C4-2B (cell line): ENCODE data around the gene PEMT.

Source experiments
- CTCF ChIP-seq: fragments of 450-650 bp; conservative IDR thresholded peaks from 2 replicates; pipeline ENCODE4 v1.5.1; 2017; ENCODE audit warnings: mild to moderate bottlenecking
- ZFX ChIP-seq: fragments of 450-650 bp; IDR thresholded peaks from 2 replicates; pipeline ENCODE4 v1.6.1; 2017

GRCh38 chr17:17577373-17577772, 14.1 kb downstream of the PEMT start:
- TF ChIP-seq CTCF (no peak), ZFX (no peak)
